Measurements from ENCODE around the gene DESI1. TPM values are rescaled to one million over a fixed set of nuclear protein-coding genes. Genes with fewer than 3 reads are reported as not detected.

Gene DESI1
- total RNA-seq, 1 experiment from 2014 or later, result 30.2 TPM

- no peaks in the 10 kb centered on the region for H3K79me1 ChIP-seq (ENCODE audit: insufficient read depth, low read depth, low read length, poor library complexity, severe bottlenecking)
- no peaks in the 10 kb centered on the region for H4K20me1 ChIP-seq (ENCODE audit: control insufficient read depth, insufficient read depth, insufficient read length)
- Mint-ChIP-seq H3K4me1 (peaks cover 18 to 33% of the 10 kb centered on the region in 2 experiments), H3K36me3 (ENCODE audit: insufficient read depth in 1 of 3, low read depth in 3 of 3) (no peaks in the 10 kb centered on the region), H3K27me3 (ENCODE audit: low read depth) (peaks cover 3% of the 10 kb centered on the region), H3K4me3 (no peak overlapping the region), H3K9me3 (no peaks in the 10 kb centered on the region), H3K27ac (no peak overlapping the region)
- no peaks in the 10 kb centered on the region for H3K4me1 ChIP-seq (ENCODE audit: insufficient read depth, low read length)
- no peak overlapping the region for H2BK15ac ChIP-seq (ENCODE audit: low read depth, low read length)
- H2BK5ac ChIP-seq (ENCODE audit: insufficient read length, low read length), result no peak overlapping the region
- H3K4me2 ChIP-seq (ENCODE audit: insufficient read depth, insufficient read length, low read length), result no peak overlapping the region
- no peak overlapping the region for H2BK20ac ChIP-seq (ENCODE audit: low read depth, low read length, poor library complexity, severe bottlenecking)
- H3K4ac ChIP-seq (ENCODE audit: low read depth, low read length), result no peak overlapping the region
- TF ChIP-seq CTCF (conservative IDR thresholded peaks at IDR 0.05), result no peak
- H4K91ac ChIP-seq (ENCODE audit: insufficient read length, low read depth, low read length), result no peak overlapping the region
- H3K23ac ChIP-seq (ENCODE audit: insufficient read length, low read depth, low read length), result no peak overlapping the region
- no peaks in the 10 kb centered on the region for H3K27me3 ChIP-seq (ENCODE audit: insufficient read depth, low read length)
- no peak for DNase-seq
- no peak overlapping the region for H2BK12ac ChIP-seq (ENCODE audit: insufficient read length, low read depth, low read length)
- no peak overlapping the region for H2AK5ac ChIP-seq (ENCODE audit: insufficient read length, low read length)
- H3K56ac ChIP-seq (ENCODE audit: insufficient read length, low read depth, low read length), result no peak overlapping the region
- no peaks in the 10 kb centered on the region; the same call in 1 of the 2 replicates for H3K79me2 ChIP-seq (ENCODE audit: insufficient read depth, low read length)
- no peak overlapping the region for H2AFZ ChIP-seq (ENCODE audit: low read length)
- H4K8ac ChIP-seq (replicated peaks; ENCODE audit: insufficient read length, low read depth, low read length), result no peak overlapping the region
- no peak overlapping the region for H4K5ac ChIP-seq (ENCODE audit: insufficient read length, low read depth, low read length)
- H3K9me3 ChIP-seq (ENCODE audit: control insufficient read depth, low read depth, low read length), result no peaks in the 10 kb centered on the region
- no peaks in the 10 kb centered on the region for H3K23me2 ChIP-seq (ENCODE audit: insufficient read length, low read depth, low read length, poor library complexity, severe bottlenecking)
- no peak overlapping the region for H3K9ac ChIP-seq (ENCODE audit: extremely low read depth, insufficient read length, low read length)
- no peak overlapping the region; the same call in 1 of the 2 replicates for H3K14ac ChIP-seq (ENCODE audit: insufficient read depth, low read length)
- H2BK120ac ChIP-seq (ENCODE audit: low read depth, low read length, poor library complexity, severe bottlenecking), result no peak overlapping the region
- H3K27ac ChIP-seq (ENCODE audit: insufficient read length, low read depth, low read length), result no peak overlapping the region
- no CpG with 5 or more reads among the region's 7 CpGs for WGBS (ENCODE audit: extremely low coverage, insufficient read length, low lambda C conversion rate)
- H3K18ac ChIP-seq (ENCODE audit: insufficient read length, low read depth, low read length), result no peak overlapping the region
- H3T11ph ChIP-seq (ENCODE audit: low read length), result no peak overlapping the region
Measured at GRCh38 chr22:41555325-41555982, 65.4 kb downstream of the DESI1 start.

Measured in H9 (cell line).